Esophagus muscularis mucosa (tissue), 4 donors: ENCODE measurements around the gene SMCO4. TPM values are rescaled to one million over a fixed set of nuclear protein-coding genes. Genes with fewer than 3 reads are reported as not detected.
"Not testable (repeated sequence)": the region's sequence is repeated elsewhere in the genome, so short reads cannot be mapped to it uniquely, and the experiment has no call there.

Experiments used
- DNase-seq: peaks from one replicate; pipeline ENCODE4 v3.0.0-alpha.2; 2017; ENCODE audit errors: extremely low spot score
- H3K27ac ChIP-seq, 4 donors: fragments of 200-600 bp; sonication (generic); replicated peaks in 1 of 4; 1 replicate in 3 of 4; 2 replicates in 1 of 4; pipeline ENCODE4 v1.5.1; 2016 to 2019; ENCODE audit warnings: mild to moderate bottlenecking in 1 of 4
- H3K27me3 ChIP-seq, 4 donors: fragments of 200-600 bp; sonication (generic); one replicate each; pipeline versions ENCODE4 v1.5.1 to v1.6.0; 2016 to 2019
- H3K36me3 ChIP-seq, 4 donors: fragments of 200-600 bp; sonication (generic); one replicate each; pipeline ENCODE4 v1.5.1; 2016 to 2019
- H3K4me1 ChIP-seq, 4 donors: fragments of 200-600 bp; sonication (generic); one replicate each; pipeline ENCODE4 v1.5.1; 2016 to 2019
- H3K4me3 ChIP-seq, 4 donors: fragments of 200-600 bp; sonication (generic); 1 replicate in 2 of 4; 2 replicates in 2 of 4; pipeline ENCODE4 v1.5.1; 2016 to 2019; ENCODE audit warnings: mild to moderate bottlenecking in 4 of 4, moderate library complexity in 1 of 4
- H3K9me3 ChIP-seq, 4 donors: fragments of 200-600 bp; sonication (generic); 1 replicate in 3 of 4; 2 replicates in 1 of 4; pipeline ENCODE4 v1.5.1; 2016 to 2019
- CTCF ChIP-seq, 3 experiments: fragments of 200-600 bp in 2 of 3; fragments of 450-650 bp in 1 of 3; sonication (generic) in 2 of 3; IDR thresholded peaks; one replicate each; pipeline ENCODE4 v1.5.1; 2017 to 2019; ENCODE audit warnings: antibody characterized with exemption in 3 of 3, mild to moderate bottlenecking in 2 of 3, moderate library complexity in 1 of 3
- EP300 ChIP-seq: sonication (generic); formaldehyde crosslinking; IDR thresholded peaks from one replicate; pipeline ENCODE4 v1.6.1; 2017; ENCODE audit warnings: antibody characterized with exemption
- POLR2A ChIP-seq: fragments of 450-650 bp; IDR thresholded peaks from one replicate; pipeline ENCODE4 v1.6.1; 2017; ENCODE audit warnings: antibody characterized with exemption, moderate library complexity, mild to moderate bottlenecking, low read depth
- POLR2AphosphoS5 ChIP-seq, 2 donors: sonication (generic); formaldehyde crosslinking; IDR thresholded peaks; one replicate each; pipeline ENCODE4 v1.6.1; 2017; ENCODE audit warnings: antibody characterized with exemption in 2 of 2
- WGBS: methylation state at CpG from one replicate; pipeline ENCODE4 v1.1.5; 2018; 5-methylcytosine and 5-hydroxymethylcytosine counted together
- intact Hi-C: fragments of 100-400 bp; cut with DNase I; formaldehyde crosslinking; loops from one replicate; pipeline ENCODE4 v1.15.1; 2023
- total RNA-seq, 4 donors: library from RNA; depleted of rRNA; stranded (reverse); fragments of >200 nt; gene quantifications; one replicate each; pipeline versions ENCODE4 v1.1.0 to v1.2.1, GENCODE V29; 2016

SMCO4 gene
- total RNA-seq, 4 donors from 2014 or later: 6.2 to 18.6 (median 10.3) TPM

GRCh38 chr11:93585758-93586157 lies 42.6 kb upstream of the SMCO4 start:
- no peak for DNase-seq
- Histone ChIP-seq H3K27me3 (no peaks in the 10 kb centered on the region), H3K4me1 (no peaks in the 10 kb centered on the region), H3K27ac (no peak overlapping the region), H3K36me3 (no peaks in the 10 kb centered on the region), H3K9me3 (no peaks in the 10 kb centered on the region), H3K4me3 (no peak overlapping the region)
- TF ChIP-seq POLR2AphosphoS5 (IDR thresholded peaks at IDR 0.05) (no peak), CTCF (IDR thresholded peaks at IDR 0.05) (no peak), EP300 (no peak), POLR2A (no peak)
- intact Hi-C loops: no loop called here

GRCh38 chr11:93583490-93583889 lies 40.3 kb upstream of the SMCO4 start:
- no peak for DNase-seq
- TF ChIP-seq POLR2A (no peak), CTCF (IDR thresholded peaks at IDR 0.05) (no peak), POLR2AphosphoS5 (IDR thresholded peaks at IDR 0.05) (no peak), EP300 (no peak)
- intact Hi-C loops: no loop called here
- Histone ChIP-seq H3K9me3 (peaks cover 0 to 11% (median 0%) of the 10 kb centered on the region in 4 donors), H3K4me1 (no peaks in the 10 kb centered on the region), H3K27me3 (no peaks in the 10 kb centered on the region), H3K27ac (no peak overlapping the region), H3K36me3 (no peaks in the 10 kb centered on the region), H3K4me3 (no peak overlapping the region)

GRCh38 chr11:93579187-93579751 lies 36.1 kb upstream of the SMCO4 start:
- no peak overlapping the region for H3K4me3 ChIP-seq
- no peaks in the 10 kb centered on the region for H3K4me1 ChIP-seq
- H3K36me3 ChIP-seq: no peaks in the 10 kb centered on the region
- H3K27me3 ChIP-seq: no peaks in the 10 kb centered on the region
- no peak for TF ChIP-seq CTCF (IDR thresholded peaks at IDR 0.05)
- H3K9me3 ChIP-seq: peaks cover 0 to 11% (median 0%) of the 10 kb centered on the region in 4 donors
- no peak for DNase-seq
- no peak overlapping the region for H3K27ac ChIP-seq
- intact Hi-C loops: no loop called here
- WGBS: 95% methylated on average over 2 of the region's 2 CpGs

GRCh38 chr11:93577286-93577685 lies 34.1 kb upstream of the SMCO4 start:
- Histone ChIP-seq H3K27me3 (no peaks in the 10 kb centered on the region), H3K4me1 (no peaks in the 10 kb centered on the region), H3K9me3 (peaks cover 0 to 11% (median 0%) of the 10 kb centered on the region in 4 donors), H3K27ac (no peak overlapping the region), H3K36me3 (no peaks in the 10 kb centered on the region), H3K4me3 (no peak overlapping the region)
- 95% methylated on average over 1 of the region's 1 CpG for WGBS
- intact Hi-C loops: no loop called here
- no peak for DNase-seq
- TF ChIP-seq CTCF (IDR thresholded peaks at IDR 0.05) (no peak), POLR2AphosphoS5 (IDR thresholded peaks at IDR 0.05) (no peak), EP300 (no peak), POLR2A (no peak)

- DNase-seq, H3K27me3 ChIP-seq, H3K36me3 ChIP-seq, H3K4me3 ChIP-seq, H3K27ac ChIP-seq, intact Hi-C loops, H3K4me1 ChIP-seq: not testable (repeated sequence)
- H3K9me3 ChIP-seq: peaks cover 0 to 11% (median 0%) of the 10 kb centered on the region in 4 donors
- 72% methylated on average over 4 of the region's 4 CpGs for WGBS
Measured at GRCh38 chr11:93576870-93577269, 33.7 kb upstream of the SMCO4 start.
